Measurements from ENCODE around the gene DOCK11.

DNA sequence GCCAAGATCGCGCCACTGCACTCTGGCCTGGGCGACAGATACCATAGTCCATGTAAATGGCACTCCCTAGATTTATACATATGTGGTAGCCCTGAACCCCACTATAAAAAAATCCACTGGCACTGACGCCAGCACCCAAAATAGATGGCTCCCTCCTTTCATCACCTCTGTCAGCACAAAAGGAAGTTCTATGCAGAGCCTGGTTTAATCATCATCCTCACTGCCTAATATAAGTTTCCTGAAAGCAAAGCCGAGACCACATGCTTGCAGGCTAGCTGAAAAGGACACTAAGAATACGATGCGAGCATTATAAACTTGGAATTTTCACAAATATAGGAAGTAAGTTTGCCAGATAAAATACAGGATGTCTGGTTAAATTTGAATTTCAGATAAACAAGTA lies 27.5 kb upstream of the DOCK11 start:
- TF ChIP-seq, protein P1, sequence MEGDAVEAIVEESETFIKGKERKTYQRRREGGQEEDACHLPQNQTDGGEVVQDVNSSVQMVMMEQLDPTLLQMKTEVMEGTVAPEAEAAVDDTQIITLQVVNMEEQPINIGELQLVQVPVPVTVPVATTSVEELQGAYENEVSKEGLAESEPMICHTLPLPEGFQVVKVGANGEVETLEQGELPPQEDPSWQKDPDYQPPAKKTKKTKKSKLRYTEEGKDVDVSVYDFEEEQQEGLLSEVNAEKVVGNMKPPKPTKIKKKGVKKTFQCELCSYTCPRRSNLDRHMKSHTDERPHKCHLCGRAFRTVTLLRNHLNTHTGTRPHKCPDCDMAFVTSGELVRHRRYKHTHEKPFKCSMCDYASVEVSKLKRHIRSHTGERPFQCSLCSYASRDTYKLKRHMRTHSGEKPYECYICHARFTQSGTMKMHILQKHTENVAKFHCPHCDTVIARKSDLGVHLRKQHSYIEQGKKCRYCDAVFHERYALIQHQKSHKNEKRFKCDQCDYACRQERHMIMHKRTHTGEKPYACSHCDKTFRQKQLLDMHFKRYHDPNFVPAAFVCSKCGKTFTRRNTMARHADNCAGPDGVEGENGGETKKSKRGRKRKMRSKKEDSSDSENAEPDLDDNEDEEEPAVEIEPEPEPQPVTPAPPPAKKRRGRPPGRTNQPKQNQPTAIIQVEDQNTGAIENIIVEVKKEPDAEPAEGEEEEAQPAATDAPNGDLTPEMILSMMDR (conservative IDR thresholded peaks at IDR 0.05 in 1 of 2, IDR thresholded peaks at IDR 0.05 in 1 of 2; ENCODE audit: low read depth in 1 of 2, low read length in 2 of 2), result no peak
- no peak for TF ChIP-seq EZH2 (IDR thresholded peaks at IDR 0.05; ENCODE audit: low read length, missing control alignments)

Data from fibroblast of lung (primary cell).